ENCODE data around the gene FGFRL1.

FGFRL1 gene

GRCh38 chr4:1051472-1051871 lies 40.0 kb downstream of the FGFRL1 start:
- TF ChIP-seq USF1 (IDR thresholded peaks at IDR 0.05), result no peak

GRCh38 chr4:1052231-1052671 lies 40.8 kb downstream of the FGFRL1 start:
- TF ChIP-seq TAF1 (IDR thresholded peaks at IDR 0.05; ENCODE audit: low read depth), result no peak
- no peak for TF ChIP-seq RAD21 (IDR thresholded peaks at IDR 0.05; ENCODE audit: low read depth)
- no peak for TF ChIP-seq YY1 (IDR thresholded peaks at IDR 0.05; ENCODE audit: low read depth)
- TF ChIP-seq REST (IDR thresholded peaks at IDR 0.05; ENCODE audit: low read depth), result no peak
- TF ChIP-seq EGR1 (IDR thresholded peaks at IDR 0.05), result no peak
- no peak for TF ChIP-seq MAX (IDR thresholded peaks at IDR 0.05)
- no peak for TF ChIP-seq CREB1 (IDR thresholded peaks at IDR 0.05; ENCODE audit: low read depth)
- TF ChIP-seq EP300 (IDR thresholded peaks at IDR 0.05; ENCODE audit: borderline replicate concordance), result no peak
- TF ChIP-seq FOXM1 (IDR thresholded peaks at IDR 0.05; ENCODE audit: borderline replicate concordance, low read depth), result no peak
- no peak for TF ChIP-seq NFIC (IDR thresholded peaks at IDR 0.05)
- TF ChIP-seq TCF12 (IDR thresholded peaks at IDR 0.05; ENCODE audit: low read depth), result no peak
- TF ChIP-seq CEBPB (IDR thresholded peaks at IDR 0.05), result no peak
- no peak for TF ChIP-seq TEAD4 (IDR thresholded peaks at IDR 0.05)
- no peak for TF ChIP-seq ZBTB7A (IDR thresholded peaks at IDR 0.05; ENCODE audit: low read depth)
- TF ChIP-seq USF1 (IDR thresholded peaks at IDR 0.05), result no peak

- TF ChIP-seq RAD21 (IDR thresholded peaks at IDR 0.05; ENCODE audit: low read depth) (no peak), TEAD4 (IDR thresholded peaks at IDR 0.05) (no peak), CEBPB (IDR thresholded peaks at IDR 0.05) (no peak), MAX (IDR thresholded peaks at IDR 0.05) (peak; percentile 51), TAF1 (IDR thresholded peaks at IDR 0.05; ENCODE audit: low read depth) (no peak), EP300 (IDR thresholded peaks at IDR 0.05; ENCODE audit: borderline replicate concordance) (no peak)
These were observed 41.7 kb downstream of the FGFRL1 start for GRCh38 chr4:1053080-1053661.

- no peak for TF ChIP-seq CREB1 (IDR thresholded peaks at IDR 0.05; ENCODE audit: low read depth)
These were observed 44.5 kb downstream of the FGFRL1 start for GRCh38 chr4:1055721-1056590.

GRCh38 chr4:1056671-1057402 lies 45.4 kb downstream of the FGFRL1 start:
- TF ChIP-seq MAX (IDR thresholded peaks at IDR 0.05) (no peak), CREB1 (IDR thresholded peaks at IDR 0.05; ENCODE audit: low read depth) (no peak), EP300 (IDR thresholded peaks at IDR 0.05; ENCODE audit: borderline replicate concordance) (no peak), FOXM1 (IDR thresholded peaks at IDR 0.05; ENCODE audit: borderline replicate concordance, low read depth) (no peak), TCF12 (IDR thresholded peaks at IDR 0.05; ENCODE audit: low read depth) (no peak), CEBPB (IDR thresholded peaks at IDR 0.05) (no peak), ZBTB7A (IDR thresholded peaks at IDR 0.05; ENCODE audit: low read depth) (no peak), TAF1 (IDR thresholded peaks at IDR 0.05; ENCODE audit: low read depth) (no peak), NFIC (IDR thresholded peaks at IDR 0.05) (no peak), YY1 (IDR thresholded peaks at IDR 0.05; ENCODE audit: low read depth) (no peak), EGR1 (IDR thresholded peaks at IDR 0.05) (no peak), TEAD4 (IDR thresholded peaks at IDR 0.05) (no peak)

- no peak for TF ChIP-seq CEBPB (IDR thresholded peaks at IDR 0.05)
- TF ChIP-seq RAD21 (IDR thresholded peaks at IDR 0.05; ENCODE audit: low read depth), result no peak
- no peak for TF ChIP-seq ZBTB7A (IDR thresholded peaks at IDR 0.05; ENCODE audit: low read depth)
- TF ChIP-seq USF1 (IDR thresholded peaks at IDR 0.05), result no peak
- no peak for TF ChIP-seq FOXM1 (IDR thresholded peaks at IDR 0.05; ENCODE audit: borderline replicate concordance, low read depth)
- no peak for TF ChIP-seq TCF12 (IDR thresholded peaks at IDR 0.05; ENCODE audit: low read depth)
These were observed 45.9 kb downstream of the FGFRL1 start for GRCh38 chr4:1057403-1057745.
